H1 (cell line): ENCODE results near the gene QPCT.

Source experiments
- ASH2L ChIP-seq: fragments of 200-600, 300-600 bp; sonication (generic); IDR thresholded peaks from one replicate; pipeline ENCODE4 v1.7.1; 2017; ENCODE audit warnings: low read length
- CBX8 ChIP-seq: fragments of 300-800, 300-1000 bp; sonication (generic); IDR thresholded peaks from 2 replicates; pipeline ENCODE4 v1.7.1; 2016; ENCODE audit warnings: low read depth, low read length, borderline replicate concordance
- CTCF ChIP-seq, 3 experiments: IDR thresholded peaks; 1 replicate in 2 of 3; 2 replicates in 1 of 3; pipeline versions ENCODE4 v1.5.1 to v1.6.1; 2011; ENCODE audit warnings: low read length in 3 of 3, mild to moderate bottlenecking in 3 of 3, inconsistent platforms in 2 of 3, low read depth in 1 of 3, moderate library complexity in 1 of 3; ENCODE audit not compliant: insufficient read depth in 1 of 3; ENCODE audit errors: control extremely low read depth in 1 of 3
- E2F6 ChIP-seq: IDR thresholded peaks from 2 replicates; pipeline ENCODE4 v1.6.1; 2012; ENCODE audit warnings: inconsistent platforms
- EZH2 ChIP-seq: fragments of 200-600 bp; sonication (generic); IDR thresholded peaks from 2 replicates; pipeline ENCODE4 v1.7.1; 2012; ENCODE audit warnings: low read depth, mild to moderate bottlenecking, moderate library complexity, low read length, inconsistent platforms; ENCODE audit not compliant: severe bottlenecking
- POLR2AphosphoS5 ChIP-seq: IDR thresholded peaks from 2 replicates; pipeline ENCODE4 v1.6.1; 2011; ENCODE audit warnings: low read depth, low read length
- RAD21 ChIP-seq, 2 experiments: IDR thresholded peaks in 1 of 2; conservative IDR thresholded peaks in 1 of 2; 2 replicates each; pipeline ENCODE4 v1.6.1; 2011; ENCODE audit warnings: low read depth in 2 of 2, low read length in 2 of 2, improper control_type of control experiment in 1 of 2, inconsistent platforms in 1 of 2, mild to moderate bottlenecking in 1 of 2, moderate library complexity in 1 of 2
- SP1 ChIP-seq: IDR thresholded peaks from 2 replicates; pipeline ENCODE4 v1.6.1; 2011; ENCODE audit warnings: low read depth, low read length
- TAF1 ChIP-seq: IDR thresholded peaks from 2 replicates; pipeline ENCODE4 v1.6.1; 2011; ENCODE audit warnings: mild to moderate bottlenecking, low read depth, low read length

- TF ChIP-seq ASH2L (no peak), SP1 (no peak), TAF1 (no peak), CBX8 (no peak), POLR2AphosphoS5 (no peak), CTCF (IDR thresholded peaks at IDR 0.05; ENCODE audit: control extremely low read depth in 1 of 3, insufficient read depth in 1 of 3, low read depth in 1 of 3, low read length in 3 of 3) (no peak), E2F6 (no peak), RAD21 (IDR thresholded peaks at IDR 0.05 in 1 of 2, conservative IDR thresholded peaks at IDR 0.05 in 1 of 2; ENCODE audit: low read depth in 2 of 2, low read length in 2 of 2) (no peak), EZH2 (no peak)
These were observed 1.7 kb upstream of the QPCT start for GRCh38 chr2:37342591-37343220.
